Activated CD4-positive, alpha-beta T cell treated with anti-CD3 and anti-CD28 coated beads, Interleukin-2, amount 50 U/mL, for 1 hour (primary cell): ENCODE measurements around the gene ZRSR2.
A peak's percentile ranks its signal among the peaks of the same experiment; 100 is the strongest.
"Not testable (repeated sequence)": the region's sequence is repeated elsewhere in the genome, so short reads cannot be mapped to it uniquely, and the experiment has no call there.

Experiments used
- DNase-seq: peaks from one replicate; pipeline ENCODE4 v3.0.0-alpha.2; 2020

Gene ZRSR2, protein sequence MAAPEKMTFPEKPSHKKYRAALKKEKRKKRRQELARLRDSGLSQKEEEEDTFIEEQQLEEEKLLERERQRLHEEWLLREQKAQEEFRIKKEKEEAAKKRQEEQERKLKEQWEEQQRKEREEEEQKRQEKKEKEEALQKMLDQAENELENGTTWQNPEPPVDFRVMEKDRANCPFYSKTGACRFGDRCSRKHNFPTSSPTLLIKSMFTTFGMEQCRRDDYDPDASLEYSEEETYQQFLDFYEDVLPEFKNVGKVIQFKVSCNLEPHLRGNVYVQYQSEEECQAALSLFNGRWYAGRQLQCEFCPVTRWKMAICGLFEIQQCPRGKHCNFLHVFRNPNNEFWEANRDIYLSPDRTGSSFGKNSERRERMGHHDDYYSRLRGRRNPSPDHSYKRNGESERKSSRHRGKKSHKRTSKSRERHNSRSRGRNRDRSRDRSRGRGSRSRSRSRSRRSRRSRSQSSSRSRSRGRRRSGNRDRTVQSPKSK

DNA sequence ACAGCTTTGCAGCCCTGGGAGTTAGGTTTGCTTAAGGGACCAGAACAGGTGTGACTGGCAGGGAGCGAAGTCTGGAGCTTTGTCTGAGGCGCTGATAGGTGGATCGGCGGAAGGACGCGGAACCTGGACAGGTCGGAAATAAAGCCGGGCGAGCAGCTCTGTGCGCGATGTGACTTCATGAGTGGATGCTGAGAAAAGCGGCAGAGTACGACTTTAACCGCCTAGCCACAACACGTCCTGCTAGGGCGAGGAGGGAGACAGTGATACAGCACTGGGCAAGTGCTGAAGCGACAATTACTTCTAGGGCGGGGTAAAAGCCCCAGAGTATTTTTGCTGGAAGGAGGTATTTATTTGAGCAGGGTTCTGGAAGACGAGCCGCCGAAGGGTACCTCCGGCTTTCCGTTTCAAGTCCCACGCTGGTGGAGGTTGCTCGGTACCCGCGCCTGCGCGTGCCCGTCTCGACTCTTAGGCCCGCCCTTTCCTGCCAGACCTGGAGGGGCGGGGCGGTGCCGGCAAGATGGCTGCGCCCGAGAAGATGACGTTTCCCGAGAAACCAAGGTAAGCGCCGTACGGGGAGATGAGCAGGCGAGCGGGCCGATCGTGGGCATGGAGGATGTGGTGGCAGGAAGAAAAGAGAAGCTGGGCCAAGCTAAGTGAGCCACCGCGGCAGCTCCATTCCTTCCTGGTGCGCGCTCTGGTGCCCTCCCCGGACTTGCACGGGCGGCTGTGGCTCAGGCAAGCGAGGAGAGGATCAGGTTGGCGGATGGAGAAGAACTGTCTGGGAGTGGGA lies at the start of gene ZRSR2:
Gene ZRSR2, plus strand, starts transcription at position 506 of the 790 bp plus-strand sequence. Its CDS starts 12 bp downstream, at position 518.
- peak; percentile 80 for DNase-seq

DNA sequence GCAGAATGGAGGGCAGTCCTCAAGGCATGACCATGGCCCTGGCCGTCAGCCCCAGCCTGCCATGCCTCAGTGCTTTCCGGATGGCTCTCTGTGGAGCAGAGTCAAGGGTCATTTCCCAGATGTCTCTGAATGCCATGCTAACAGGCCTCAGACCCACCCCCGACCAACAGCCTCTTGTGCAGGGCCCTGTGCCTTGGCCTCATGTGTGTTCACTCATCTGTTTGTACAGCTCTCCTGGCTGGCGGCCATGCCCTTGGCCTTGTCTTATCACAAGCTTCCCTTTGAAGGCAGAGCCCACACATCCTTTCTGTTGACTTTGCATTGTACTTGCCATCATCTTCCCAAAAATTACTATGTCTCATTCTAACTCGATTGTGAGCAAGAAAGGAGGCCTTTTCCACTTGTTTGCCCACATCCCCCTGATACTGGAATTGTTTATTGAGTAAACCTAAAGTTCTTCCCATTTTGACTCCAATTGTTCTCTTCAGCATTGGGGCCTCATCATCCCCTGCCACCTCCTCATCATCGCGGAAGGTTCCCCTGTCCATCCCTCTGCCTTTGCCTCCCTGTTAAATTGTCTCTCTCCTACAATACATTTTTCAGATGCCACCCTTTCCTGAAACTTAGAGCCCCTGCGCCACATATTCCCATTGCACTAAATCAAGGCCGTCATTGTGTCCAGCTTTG lies 46.0 kb upstream of the ZRSR2 start:
- DNase-seq, result no peak

DNA sequence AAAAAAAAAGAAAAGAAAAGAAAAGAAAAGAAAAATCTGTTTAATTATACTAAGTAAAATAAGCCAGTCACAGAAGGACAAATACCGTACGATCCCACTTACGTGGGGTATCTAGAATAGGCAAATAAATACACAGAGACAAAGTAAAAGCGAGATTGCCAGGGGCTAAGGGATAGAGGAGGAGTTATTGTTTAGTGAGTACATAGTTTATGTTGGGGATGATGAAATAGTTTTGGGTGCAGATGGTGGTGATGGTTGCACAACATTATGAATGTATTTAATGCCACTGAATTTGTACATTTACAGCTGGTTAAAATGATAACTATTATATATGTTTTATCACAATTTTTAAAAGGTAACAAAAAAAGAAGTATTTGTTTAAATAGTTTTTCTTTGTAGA lies 45.1 kb upstream of the ZRSR2 start:
- DNase-seq, result no peak

DNA sequence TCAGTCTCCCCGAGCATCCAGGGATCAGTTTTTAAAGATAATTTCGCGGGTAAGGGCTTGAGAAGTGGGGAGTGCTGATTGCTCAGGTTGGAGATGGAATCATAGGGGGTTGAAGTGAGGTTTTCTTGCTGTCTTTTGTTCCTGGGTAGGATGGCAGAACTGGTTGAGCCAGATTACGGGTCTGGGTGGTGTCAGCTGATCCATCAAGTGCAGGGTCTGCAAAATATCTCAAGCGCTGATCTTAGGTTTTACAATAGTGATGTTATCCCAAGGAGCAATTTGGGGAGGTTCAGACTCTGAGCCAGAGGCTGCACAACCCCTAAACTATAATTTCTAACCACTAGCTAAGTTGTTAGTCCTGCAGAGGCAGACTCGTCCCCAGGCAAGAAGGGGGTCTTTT lies 43.6 kb upstream of the ZRSR2 start:
- not testable (repeated sequence) for DNase-seq

DNA sequence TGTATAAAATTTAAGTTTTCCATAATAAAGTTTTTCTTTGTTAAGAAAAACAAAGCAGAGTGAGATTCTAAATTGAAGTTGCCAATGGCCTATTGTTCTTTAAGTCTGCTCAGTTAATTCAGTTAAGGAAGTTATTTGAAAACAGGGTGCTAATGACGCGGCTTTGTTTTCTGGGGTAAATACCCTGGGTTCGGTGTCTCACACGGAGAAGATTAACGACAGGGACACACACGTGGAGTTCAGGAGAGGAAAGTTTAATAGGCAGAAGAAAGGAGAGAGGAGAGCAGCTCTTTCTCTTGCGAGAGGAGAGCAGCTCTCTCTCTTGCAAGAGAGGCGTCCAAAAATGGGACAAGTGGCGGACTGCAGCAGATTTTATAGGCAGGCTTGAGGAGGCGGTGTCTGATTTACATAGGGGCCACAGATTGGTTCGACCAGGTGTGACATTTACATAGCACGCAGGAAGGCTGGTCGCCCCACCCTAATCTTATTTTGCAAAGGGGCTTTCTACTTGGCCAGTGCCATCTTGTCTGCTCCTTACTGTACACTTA lies 42.6 kb upstream of the ZRSR2 start:
- no peak for DNase-seq

DNA sequence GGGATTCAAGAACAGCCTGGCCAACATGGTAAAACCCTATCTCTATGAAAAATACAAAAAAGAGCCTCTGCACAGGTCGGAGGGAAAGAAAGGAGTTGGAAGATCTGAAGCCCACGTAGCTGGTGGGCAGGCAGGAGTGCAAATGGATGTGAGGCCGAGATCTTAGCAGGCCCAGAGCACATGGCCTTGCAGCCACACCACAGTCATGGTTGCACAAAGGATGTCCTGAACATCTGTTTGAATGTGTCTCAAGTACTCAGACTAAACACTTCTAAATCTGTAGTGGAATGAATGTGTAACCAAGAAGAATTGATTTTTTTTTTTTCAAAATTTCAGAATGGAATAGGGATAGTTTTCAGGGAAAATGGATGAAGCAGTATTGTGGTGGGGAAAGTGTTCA lies 41.4 kb upstream of the ZRSR2 start:
- no peak for DNase-seq

DNA sequence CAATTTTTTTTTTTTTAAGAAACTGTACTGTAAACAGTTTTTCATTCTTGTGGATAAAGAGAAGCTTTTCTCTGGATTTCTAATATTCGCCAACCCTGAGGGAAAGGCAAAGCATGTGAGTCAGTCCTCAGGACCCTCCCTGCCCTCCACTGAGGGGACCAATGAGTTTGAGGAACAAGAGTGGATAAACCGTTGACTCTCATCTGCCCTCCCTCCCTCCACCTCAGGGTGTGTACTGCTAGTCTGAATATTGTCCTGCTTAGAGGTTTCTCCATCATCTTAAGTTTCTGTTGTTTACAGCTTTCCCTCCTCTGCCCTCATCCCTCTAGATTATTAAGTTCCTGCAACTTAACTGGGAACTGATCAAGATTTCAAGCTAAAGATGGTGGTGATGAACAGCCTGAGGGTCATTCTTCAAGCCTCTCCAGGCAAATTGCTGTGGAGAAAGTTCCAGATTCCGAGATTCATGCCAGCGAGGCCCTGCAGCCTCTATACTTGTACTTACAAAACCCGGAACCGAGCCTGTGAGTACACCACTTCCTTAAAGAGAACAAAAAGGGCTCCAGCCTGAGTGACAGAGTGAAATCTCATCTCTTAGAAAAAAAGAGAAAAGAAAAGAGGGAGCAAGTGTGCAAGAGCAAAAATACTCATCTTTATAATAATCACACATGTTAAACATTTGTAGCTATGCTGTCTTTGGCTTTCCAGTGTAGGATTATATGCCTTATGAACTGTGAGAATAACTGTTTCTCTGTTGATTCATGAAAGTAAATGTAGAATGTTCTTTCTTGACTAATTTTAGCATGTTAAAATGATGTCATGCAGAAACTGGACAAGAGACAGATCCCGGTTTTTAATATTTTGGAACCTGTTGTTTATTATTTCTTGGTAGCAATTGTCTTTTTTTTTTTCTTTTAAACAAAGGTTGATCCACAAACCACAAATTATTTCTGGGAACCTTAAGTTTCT lies 40.4 kb upstream of the ZRSR2 start:
- DNase-seq, result no peak

DNA sequence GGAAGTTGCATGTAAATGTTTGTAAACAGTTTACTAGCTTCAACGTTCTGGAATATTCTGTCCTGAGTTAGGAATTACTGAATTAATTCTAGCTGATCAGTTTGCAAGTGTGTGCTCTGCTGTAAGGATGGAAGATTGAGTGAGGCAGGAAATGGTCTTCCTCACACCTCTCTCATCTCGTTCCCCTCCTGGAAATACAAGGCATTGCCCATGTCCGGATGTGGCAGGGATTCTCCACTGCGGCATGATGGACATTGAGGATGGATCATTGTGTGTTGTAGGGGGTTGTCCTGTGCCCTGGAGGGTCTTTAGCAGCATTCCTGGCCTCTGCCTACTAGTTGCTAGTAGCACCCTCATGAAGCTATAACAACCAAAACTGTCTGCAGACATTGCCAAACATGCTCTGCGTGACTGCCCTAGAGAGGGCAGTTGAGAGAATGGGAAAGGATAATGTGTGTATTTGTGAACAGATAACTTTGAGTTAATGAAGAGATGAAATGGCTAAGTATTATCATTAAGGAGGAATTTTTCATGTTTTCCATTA lies 39.6 kb upstream of the ZRSR2 start:
- no peak for DNase-seq

DNA sequence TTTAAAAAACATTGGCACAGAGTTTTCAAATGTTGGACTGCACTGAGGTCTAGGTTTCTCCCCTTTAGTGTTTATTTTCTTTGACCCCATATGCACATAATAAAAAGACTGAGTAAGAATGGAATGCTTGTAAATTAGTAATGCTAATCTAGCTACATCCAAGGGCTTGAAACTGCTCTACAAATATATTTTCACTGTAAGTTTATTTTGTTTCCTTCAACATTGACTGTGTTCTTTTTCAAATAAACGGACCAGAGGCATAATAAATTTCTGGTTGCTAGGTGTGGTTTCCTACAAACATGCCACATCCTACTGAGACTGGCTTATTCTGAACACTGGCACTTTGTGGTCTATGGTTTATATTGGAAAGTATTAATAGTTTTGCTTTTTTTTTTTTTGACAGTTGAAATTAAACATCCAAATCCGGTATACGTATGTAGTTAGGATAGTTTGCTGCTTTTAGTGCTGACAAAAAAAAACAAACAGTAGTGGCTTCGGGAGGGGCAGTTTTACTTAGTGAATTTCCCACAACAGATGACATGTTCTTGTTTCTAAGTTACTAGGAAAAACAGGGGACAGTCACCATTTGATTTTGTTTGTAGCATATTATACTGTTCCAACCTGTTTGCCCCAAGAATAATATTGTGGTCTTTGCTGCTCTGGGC lies 39.0 kb upstream of the ZRSR2 start:
- no peak for DNase-seq

DNA sequence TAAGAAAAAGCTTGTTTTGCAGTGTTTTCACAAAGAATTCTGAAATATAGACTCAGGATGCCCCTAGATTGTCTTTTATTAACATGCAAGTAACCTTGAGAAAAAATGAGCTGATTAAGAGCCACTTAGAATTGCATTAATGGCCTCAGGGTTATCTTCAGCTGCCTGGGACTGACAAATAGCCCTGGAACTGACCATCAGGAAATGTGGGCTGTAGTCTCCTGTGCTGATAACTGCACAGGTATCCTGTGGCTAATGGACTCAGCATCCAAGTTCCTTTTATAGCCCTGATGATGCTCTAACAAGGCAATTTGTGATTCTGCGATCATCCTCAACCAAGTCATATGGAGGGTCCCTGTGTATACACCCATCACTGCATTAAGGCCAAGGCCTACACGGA lies 35.2 kb upstream of the ZRSR2 start:
- no peak for DNase-seq

DNA sequence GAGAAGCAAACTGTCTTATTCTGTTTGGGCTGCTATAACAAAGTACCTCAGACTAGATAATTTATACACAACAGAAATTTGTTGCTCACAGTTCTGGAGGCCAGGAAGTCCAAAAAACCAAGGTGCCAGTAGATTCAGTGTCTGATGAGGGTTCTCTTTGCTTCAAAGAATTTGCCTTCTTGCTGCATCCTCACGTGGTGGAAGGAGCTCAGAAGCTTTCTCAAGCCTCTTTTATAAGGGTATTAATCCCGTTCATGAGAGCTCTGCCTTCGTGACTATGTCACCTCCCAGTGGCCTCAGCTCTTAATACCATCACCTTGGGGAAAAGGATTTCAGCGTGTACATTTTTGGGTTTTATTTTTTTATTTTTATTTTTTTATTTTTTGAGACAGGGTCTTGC lies 32.1 kb upstream of the ZRSR2 start:
- DNase-seq, result no peak

DNA sequence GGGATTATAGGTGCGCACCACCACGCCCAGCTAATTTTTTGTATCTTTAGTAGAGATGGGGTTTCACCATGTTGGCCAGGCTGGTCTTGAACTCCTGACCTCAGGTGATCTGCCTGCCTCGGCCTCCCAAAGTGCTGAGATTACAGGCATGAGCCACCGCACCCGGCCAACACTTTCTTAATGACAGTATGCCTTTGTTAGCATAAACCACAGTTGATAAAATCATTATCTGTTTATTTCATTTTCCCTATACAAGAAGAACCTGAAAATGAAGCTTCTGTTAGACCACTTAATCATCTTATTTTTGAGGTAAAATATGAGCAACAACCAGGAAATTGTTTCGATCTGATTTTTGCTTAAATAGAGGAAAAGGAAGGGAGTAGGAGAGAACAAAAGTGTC lies 30.4 kb upstream of the ZRSR2 start:
- DNase-seq, result not testable (repeated sequence)

DNA sequence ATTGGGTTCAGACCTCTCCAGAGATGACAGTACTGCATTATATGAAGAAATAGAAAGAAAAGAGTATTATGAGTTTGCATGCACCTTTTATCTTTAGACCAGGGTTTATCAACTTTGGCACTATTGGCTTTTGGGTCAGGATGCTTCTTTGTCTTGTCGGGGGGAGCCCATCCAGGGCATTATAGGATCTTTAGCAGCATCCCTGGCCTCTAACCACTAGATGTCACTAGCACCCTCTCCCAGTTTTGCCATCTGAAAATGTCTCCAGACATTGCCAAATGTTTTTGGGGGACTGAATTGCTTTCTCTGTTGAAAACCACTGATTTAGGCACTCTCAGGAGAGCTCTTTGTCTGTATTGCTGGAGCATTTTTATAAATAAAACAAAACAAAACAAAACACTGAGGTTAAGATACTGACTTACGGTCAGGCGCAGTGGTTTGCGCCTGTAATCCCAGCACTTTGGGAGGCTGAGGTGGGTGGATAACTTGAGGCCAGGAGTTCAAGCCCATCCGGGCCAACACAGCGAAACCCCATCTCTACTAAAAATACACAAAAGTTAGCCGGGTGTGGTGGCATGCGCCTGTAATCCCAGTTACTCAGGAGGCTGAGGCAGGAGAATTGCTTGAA lies 28.6 kb upstream of the ZRSR2 start:
- DNase-seq, result no peak

DNA sequence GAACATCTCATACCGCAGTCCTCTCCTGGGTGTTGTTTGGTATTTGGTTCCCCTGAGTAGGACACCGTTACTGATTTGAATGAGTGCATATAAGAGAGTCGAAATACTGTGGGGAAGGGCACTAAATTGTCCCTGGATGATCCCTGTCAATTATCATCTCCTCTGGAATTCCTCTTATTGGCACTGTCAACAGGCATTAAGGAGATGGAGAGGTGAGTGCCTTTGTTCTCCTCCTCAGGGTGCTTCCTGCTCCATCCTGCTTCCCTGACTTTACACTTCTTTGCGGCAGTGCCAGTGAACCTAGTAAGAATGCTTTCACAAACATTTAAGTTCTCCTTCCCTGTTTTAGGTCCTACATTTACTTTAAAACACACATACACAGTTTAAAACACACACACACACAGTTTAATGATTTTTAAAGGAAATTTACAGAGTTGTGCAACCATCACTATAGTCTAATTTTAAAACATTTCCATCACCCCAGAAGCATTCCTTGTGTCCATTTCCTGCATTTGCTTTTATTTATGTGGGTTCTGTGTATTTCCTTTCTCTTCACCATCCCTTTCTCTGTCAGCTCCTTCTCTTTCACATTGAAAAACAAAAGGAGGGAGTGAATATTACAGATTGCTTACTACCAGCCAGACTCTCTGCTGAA lies 20.9 kb upstream of the ZRSR2 start:
- DNase-seq, result no peak

DNA sequence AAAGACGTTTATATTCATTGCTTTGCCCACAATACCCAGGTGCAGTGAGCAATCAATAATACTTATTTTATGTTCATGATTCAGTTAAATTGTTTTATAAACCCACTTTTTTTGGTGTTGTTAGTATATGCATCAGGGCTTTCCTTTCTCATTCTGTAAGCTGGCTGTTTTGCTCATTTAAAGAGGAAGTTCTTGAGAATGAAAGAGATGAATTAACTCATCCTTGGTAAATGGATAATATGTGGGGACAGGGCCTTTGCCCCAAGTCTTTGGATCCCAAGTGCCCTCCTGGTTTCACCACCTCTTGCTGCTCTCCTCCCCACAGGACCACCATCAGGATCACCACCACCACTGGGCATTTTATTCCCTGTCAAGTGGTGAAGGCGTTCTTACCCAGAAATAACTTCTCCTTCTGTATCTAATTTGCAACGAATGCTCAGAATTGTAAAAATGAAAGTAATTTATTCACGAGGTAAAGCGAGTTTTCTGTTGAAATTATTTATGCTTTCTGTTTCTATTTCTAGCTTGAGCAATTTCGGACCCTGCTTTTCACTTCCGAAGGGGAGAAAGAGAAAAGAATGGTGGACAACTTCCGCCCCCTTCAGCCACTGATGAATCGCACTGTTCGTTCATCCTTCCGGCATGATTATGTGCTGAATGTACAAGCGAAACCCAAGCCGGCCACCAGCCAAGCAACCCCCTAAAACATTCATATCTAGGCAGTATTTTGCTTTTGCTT lies 8.2 kb upstream of the ZRSR2 start:
- no peak for DNase-seq

DNA sequence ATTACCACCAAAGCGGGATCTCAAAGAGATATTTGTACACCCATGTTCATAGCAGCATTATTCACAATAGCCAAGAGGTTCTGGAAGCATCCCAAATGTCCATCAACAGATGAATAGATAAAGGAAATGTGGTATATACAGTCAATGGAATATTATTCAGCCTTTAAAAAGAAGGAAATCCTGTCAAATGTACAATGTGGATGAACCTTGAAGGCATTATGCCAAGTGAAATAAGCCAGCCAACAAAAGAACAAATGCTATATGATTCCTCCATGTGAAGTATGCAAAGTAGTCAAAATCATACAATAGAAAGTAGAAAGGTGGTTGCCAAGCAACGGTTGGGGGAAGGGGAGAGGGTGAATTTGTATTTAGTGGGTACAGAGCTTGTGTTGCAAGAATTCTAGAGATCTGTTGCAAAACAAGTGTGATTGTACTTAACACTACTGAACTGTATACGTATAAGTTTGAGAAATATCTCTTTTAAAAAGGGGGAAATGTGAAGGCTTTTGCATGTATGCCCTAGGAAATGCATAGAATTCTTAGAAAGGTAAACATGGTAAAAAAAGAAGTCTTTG lies 5.0 kb upstream of the ZRSR2 start:
- no peak for DNase-seq

DNA sequence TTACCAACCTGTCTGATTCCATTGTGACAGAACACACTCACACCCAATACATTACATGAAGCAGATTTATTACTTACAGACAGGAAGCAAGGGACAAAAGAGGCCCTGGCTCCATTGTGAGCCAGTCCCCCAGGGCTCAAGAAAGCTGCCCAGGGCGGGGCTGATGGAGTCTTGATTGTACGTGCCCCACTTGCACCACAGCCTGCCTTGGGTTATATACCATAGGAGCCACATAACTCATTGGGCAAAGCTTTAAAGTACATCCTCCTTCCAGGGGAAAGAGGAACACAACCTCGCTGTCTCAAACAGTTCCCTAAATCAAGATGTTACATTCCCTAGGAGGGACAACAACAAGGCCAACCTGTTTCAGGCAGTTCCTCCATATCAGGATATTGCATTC lies 3.4 kb upstream of the ZRSR2 start:
- no peak for DNase-seq

DNA sequence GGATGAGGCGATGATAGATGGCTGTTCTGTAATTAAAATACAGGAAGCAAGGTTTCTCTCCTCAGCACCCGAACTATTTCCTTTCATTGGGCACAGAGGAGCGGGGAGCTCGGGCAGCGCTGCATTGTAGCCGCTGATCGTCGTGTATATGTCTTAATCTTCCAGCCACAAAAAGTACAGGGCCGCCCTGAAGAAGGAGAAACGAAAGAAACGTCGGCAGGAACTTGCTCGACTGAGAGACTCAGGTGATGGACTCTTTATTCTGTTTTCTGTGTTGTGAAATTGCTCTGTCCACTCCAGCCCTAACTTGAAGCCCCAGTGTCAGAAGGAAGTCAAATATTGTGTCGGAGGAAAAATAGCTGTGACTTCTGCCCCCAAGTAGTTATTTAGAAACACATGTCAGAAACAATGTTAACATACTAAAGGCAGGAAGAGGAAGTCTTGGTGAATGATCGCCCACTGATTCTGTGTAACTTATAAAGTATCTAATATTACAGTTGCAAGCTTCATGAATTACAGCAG lies 546 bp downstream of the ZRSR2 start:
- DNase-seq, result no peak

DNA sequence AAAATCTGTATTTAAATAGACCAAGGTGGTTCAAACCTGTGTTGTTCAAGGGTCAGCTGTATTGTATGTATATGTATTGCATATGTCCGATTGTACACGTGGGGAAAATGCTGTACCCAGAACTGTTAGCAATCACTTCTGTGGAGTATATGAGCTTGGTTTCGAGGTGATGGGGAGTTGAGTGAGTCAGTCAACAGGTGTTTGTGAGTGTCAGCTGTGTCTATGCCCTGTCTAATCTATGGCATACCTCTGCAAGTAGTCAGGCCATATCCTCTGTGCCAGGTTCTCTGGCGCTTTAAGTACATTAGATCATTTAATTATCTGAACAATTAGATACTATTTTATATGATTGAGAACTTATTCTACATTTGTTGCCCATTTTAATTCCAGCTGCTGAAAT lies 7.4 kb downstream of the ZRSR2 start:
- no peak for DNase-seq
